Neuronal stem cell (in vitro differentiated cells): ENCODE results near the gene CDRT15L2.
"Not testable (repeated sequence)": the region's sequence is repeated elsewhere in the genome, so short reads cannot be mapped to it uniquely, and the experiment has no call there.

Source experiments
- DNase-seq: peaks from one replicate; pipeline ENCODE4 v3.0.0-alpha.2; 2013; ENCODE audit warnings: low spot score
- H2AFZ ChIP-seq: one replicate; pipeline ENCODE4 v1.6.1; 2013; ENCODE audit warnings: mild to moderate bottlenecking, low read length, inconsistent platforms
- H2AK5ac ChIP-seq: 2 replicates; pipeline ENCODE4 v1.6.1; 2013; ENCODE audit warnings: low read depth, mild to moderate bottlenecking, inconsistent platforms, low read length, moderate library complexity, mixed read lengths
- H2BK120ac ChIP-seq: 2 replicates; pipeline ENCODE4 v1.6.1; 2013; ENCODE audit warnings: low read depth, mild to moderate bottlenecking, inconsistent platforms, low read length, moderate library complexity, mixed read lengths
- H2BK12ac ChIP-seq: one replicate; pipeline ENCODE4 v1.6.1; 2013; ENCODE audit warnings: low read length, inconsistent platforms
- H2BK15ac ChIP-seq: 2 replicates; pipeline ENCODE4 v1.6.1; 2013; ENCODE audit warnings: mild to moderate bottlenecking, low read length, inconsistent platforms, mixed read lengths
- H2BK5ac ChIP-seq: one replicate; pipeline ENCODE4 v1.6.1; 2013; ENCODE audit warnings: inconsistent platforms, mild to moderate bottlenecking, low read length, moderate library complexity
- H3K14ac ChIP-seq: one replicate; pipeline ENCODE4 v1.6.1; 2013; ENCODE audit warnings: low read length, inconsistent platforms
- H3K18ac ChIP-seq: 2 replicates; pipeline ENCODE4 v1.6.1; 2013; ENCODE audit warnings: low read length, inconsistent platforms
- H3K23ac ChIP-seq: 2 replicates; pipeline ENCODE4 v1.6.1; 2013; ENCODE audit warnings: low read depth, mild to moderate bottlenecking, mixed read lengths, low read length, inconsistent platforms; ENCODE audit not compliant: poor library complexity
- H3K27ac ChIP-seq: replicated peaks from 3 replicates; pipeline ENCODE4 v1.5.1; 2013; ENCODE audit warnings: low read length, inconsistent platforms
- H3K27me3 ChIP-seq, 3 experiments: 2 replicates each; pipeline ENCODE4 v1.6.1; 2013; ENCODE audit warnings: low read length in 3 of 3, mild to moderate bottlenecking in 2 of 3, inconsistent platforms in 1 of 3, low read depth in 1 of 3, mixed read lengths in 1 of 3, moderate library complexity in 1 of 3; ENCODE audit not compliant: control insufficient read depth in 3 of 3, insufficient read depth in 3 of 3
- H3K36me3 ChIP-seq, 2 donors: replicated peaks in 1 of 2; 2 replicates each; pipeline ENCODE4 v1.6.1; 2013; ENCODE audit warnings: low read length in 2 of 2; ENCODE audit not compliant: control insufficient read depth in 2 of 2, insufficient read depth in 2 of 2
- H3K4ac ChIP-seq: 2 replicates; pipeline ENCODE4 v1.6.1; 2013; ENCODE audit warnings: inconsistent platforms, mild to moderate bottlenecking, low read length, moderate library complexity
- H3K4me1 ChIP-seq, 2 donors: 1 replicate in 1 of 2; 2 replicates in 1 of 2; pipeline ENCODE4 v1.6.1; 2013; ENCODE audit warnings: low read length in 2 of 2, low read depth in 1 of 2; ENCODE audit not compliant: control insufficient read depth in 2 of 2, insufficient read depth in 1 of 2
- H3K4me2 ChIP-seq: one replicate; pipeline ENCODE4 v1.6.1; 2013; ENCODE audit warnings: mild to moderate bottlenecking, low read length, inconsistent platforms; ENCODE audit not compliant: insufficient read depth, poor library complexity, severe bottlenecking
- H3K4me3 ChIP-seq, 2 donors: 2 replicates each; pipeline ENCODE4 v1.5.1; 2013; ENCODE audit warnings: low read length in 2 of 2, mild to moderate bottlenecking in 2 of 2, inconsistent platforms in 1 of 2, moderate library complexity in 1 of 2
- H3K79me1 ChIP-seq: one replicate; pipeline ENCODE4 v1.6.1; 2013; ENCODE audit warnings: low read depth, mild to moderate bottlenecking, inconsistent platforms, low read length, moderate library complexity
- H3K9ac ChIP-seq: one replicate; pipeline ENCODE4 v1.6.1; 2013; ENCODE audit warnings: mild to moderate bottlenecking, low read depth, low read length, inconsistent platforms; ENCODE audit not compliant: poor library complexity
- H3K9me3 ChIP-seq, 2 donors: replicated peaks in 1 of 2; 2 replicates each; pipeline versions ENCODE3 to v1.6.1; 2013; ENCODE audit warnings: low read length in 2 of 2, mild to moderate bottlenecking in 2 of 2, inconsistent platforms in 1 of 2, low read depth in 1 of 2, mixed read lengths in 1 of 2, moderate library complexity in 1 of 2; ENCODE audit not compliant: control insufficient read depth in 2 of 2, insufficient read depth in 1 of 2
- H4K8ac ChIP-seq: one replicate; pipeline ENCODE4 v1.6.1; 2013; ENCODE audit warnings: low read depth, mild to moderate bottlenecking, inconsistent platforms, low read length, moderate library complexity
- H4K91ac ChIP-seq: one replicate; pipeline ENCODE4 v1.6.1; 2013; ENCODE audit warnings: low read length, low read depth, mild to moderate bottlenecking, inconsistent platforms; ENCODE audit not compliant: poor library complexity
- WGBS, 2 donors: extraction: QIAGEN DNeasy Blood & Tissue Kit; methylation state at CpG; one replicate each; pipeline ENCODE4 v1.1.7; 2013; ENCODE audit warnings: missing lambda C conversion rate in 2 of 2, mixed read lengths in 1 of 2; ENCODE audit not compliant: insufficient read length in 2 of 2, insufficient replicate concordance in 1 of 2; ENCODE audit errors: extremely low coverage in 2 of 2; 5-methylcytosine and 5-hydroxymethylcytosine counted together

Gene CDRT15L2

DNA sequence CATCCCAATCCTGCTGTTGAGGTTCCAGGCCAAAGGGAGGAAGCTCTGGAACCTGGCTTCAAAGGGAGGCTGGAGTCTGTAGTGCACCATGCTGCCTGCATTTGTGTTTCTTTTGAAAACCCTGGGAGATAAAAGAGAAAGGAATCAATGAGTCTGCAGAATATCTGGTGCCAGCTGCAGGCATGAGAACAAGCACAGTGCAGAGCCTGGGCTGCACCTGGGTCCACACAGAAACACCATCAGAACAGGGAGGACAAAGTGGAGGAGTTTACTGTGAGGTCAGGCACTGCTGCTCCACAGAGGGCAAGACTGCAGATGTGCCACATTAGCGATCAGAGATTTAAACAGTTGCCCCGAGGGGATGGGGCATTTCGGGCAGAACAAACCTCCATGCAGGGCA, 30.0 kb downstream of the CDRT15L2 start:
- no CpG with 5 or more reads among the region's 3 CpGs for WGBS, 2 donors
- not testable (repeated sequence) for H2AK5ac ChIP-seq, H3K14ac ChIP-seq, H2BK15ac ChIP-seq, H3K4me2 ChIP-seq, H3K4me3 ChIP-seq, DNase-seq, H3K9ac ChIP-seq, H3K18ac ChIP-seq, H4K91ac ChIP-seq, H3K36me3 ChIP-seq, H3K23ac ChIP-seq, H2AFZ ChIP-seq, H2BK120ac ChIP-seq, H4K8ac ChIP-seq, H2BK12ac ChIP-seq, H3K79me1 ChIP-seq, H3K9me3 ChIP-seq, H2BK5ac ChIP-seq, H3K27ac ChIP-seq, H3K27me3 ChIP-seq, H3K4me1 ChIP-seq, H3K4ac ChIP-seq

DNA sequence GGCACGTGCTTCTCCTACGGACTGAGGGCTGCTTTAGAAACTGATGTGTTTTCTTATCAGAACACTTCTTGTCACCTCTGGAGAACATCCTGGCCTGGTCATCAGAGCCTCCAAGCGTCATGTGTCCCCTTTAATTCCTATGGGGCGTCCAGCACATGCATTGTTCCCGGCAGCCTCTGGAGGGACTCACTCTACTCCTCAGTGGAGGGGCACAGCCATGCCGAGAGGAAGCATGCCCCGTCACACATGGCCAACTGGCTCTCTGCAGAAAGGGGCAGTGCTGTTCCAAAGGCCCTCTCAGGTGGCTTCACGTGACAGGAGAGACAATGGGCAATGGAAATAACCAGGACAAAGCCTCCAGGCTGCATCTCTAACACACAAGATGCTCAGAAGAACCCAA, 31.8 kb downstream of the CDRT15L2 start:
- H3K4ac ChIP-seq = no peak overlapping the region
- H2AFZ ChIP-seq = no peak overlapping the region
- no peaks in the 10 kb centered on the region for H3K36me3 ChIP-seq
- WGBS, 2 donors = no CpG with 5 or more reads among the region's 8 CpGs
- no peak overlapping the region for H3K4me2 ChIP-seq
- DNase-seq = no peak
- peaks cover 0 to 2% of the 10 kb centered on the region in 2 donors for H3K9me3 ChIP-seq
- H2BK15ac ChIP-seq = no peak overlapping the region
- no peaks in the 10 kb centered on the region for H3K79me1 ChIP-seq
- peaks cover 0 to 4% of the 10 kb centered on the region in 2 donors for H3K4me1 ChIP-seq
- H2BK5ac ChIP-seq = no peak overlapping the region
- no peak overlapping the region for H2BK120ac ChIP-seq
- H3K27me3 ChIP-seq = no peaks in the 10 kb centered on the region
- H3K27ac ChIP-seq = no peak overlapping the region
- no peak overlapping the region for H2BK12ac ChIP-seq
- no peak overlapping the region for H3K9ac ChIP-seq
- H3K18ac ChIP-seq = no peak overlapping the region
- no peak overlapping the region for H2AK5ac ChIP-seq
- no peak overlapping the region for H3K23ac ChIP-seq
- no peak overlapping the region for H4K91ac ChIP-seq
- no peak overlapping the region for H4K8ac ChIP-seq
- H3K14ac ChIP-seq = no peak overlapping the region
- H3K4me3 ChIP-seq = no peak overlapping the region

DNA sequence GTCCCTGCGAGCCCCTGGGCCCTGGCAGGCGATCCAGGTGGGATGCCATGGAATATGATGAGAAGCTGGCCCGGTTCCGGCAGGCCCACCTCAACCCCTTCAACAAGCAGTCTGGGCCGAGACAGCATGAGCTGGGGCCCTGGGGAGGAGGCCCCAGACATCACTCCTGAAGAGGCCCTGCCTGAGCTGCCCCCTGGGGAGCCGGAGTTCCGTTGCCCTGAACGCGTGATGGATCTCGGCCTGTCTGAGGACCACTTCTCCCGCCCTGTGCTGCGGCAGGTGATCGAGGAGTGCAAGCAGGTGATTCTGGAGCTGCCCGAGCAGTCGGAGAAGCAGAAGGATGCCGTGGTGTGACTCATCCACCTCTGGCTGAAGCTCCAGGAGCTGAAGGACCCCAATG, 33.1 kb downstream of the CDRT15L2 start:
- H3K4me2 ChIP-seq = no peak overlapping the region
- H2AK5ac ChIP-seq = peak overlapping the region; percentile 70
- no peaks in the 10 kb centered on the region for H3K36me3 ChIP-seq
- H3K14ac ChIP-seq = peak overlapping the region; percentile 38
- H3K4me1 ChIP-seq = peaks cover 0 to 4% of the 10 kb centered on the region in 2 donors
- no peaks in the 10 kb centered on the region for H3K27me3 ChIP-seq
- H2BK12ac ChIP-seq = no peak overlapping the region
- H4K91ac ChIP-seq = peak overlapping the region; percentile 92
- no peak overlapping the region for H4K8ac ChIP-seq
- peaks cover 0 to 2% of the 10 kb centered on the region in 2 donors for H3K9me3 ChIP-seq
- no peak overlapping the region for H2BK5ac ChIP-seq
- H2AFZ ChIP-seq = no peak overlapping the region
- no peak overlapping the region for H2BK120ac ChIP-seq
- no CpG with 5 or more reads among the region's 16 CpGs for WGBS, 2 donors
- no peaks in the 10 kb centered on the region for H3K79me1 ChIP-seq
- no peak overlapping the region for H2BK15ac ChIP-seq
- peak overlapping the region; percentile 17 for H3K18ac ChIP-seq
- H3K23ac ChIP-seq = no peak overlapping the region
- H3K27ac ChIP-seq = no peak overlapping the region
- H3K4me3 ChIP-seq = no peak overlapping the region
- no peak overlapping the region for H3K9ac ChIP-seq
- DNase-seq = no peak
- H3K4ac ChIP-seq = no peak overlapping the region

DNA sequence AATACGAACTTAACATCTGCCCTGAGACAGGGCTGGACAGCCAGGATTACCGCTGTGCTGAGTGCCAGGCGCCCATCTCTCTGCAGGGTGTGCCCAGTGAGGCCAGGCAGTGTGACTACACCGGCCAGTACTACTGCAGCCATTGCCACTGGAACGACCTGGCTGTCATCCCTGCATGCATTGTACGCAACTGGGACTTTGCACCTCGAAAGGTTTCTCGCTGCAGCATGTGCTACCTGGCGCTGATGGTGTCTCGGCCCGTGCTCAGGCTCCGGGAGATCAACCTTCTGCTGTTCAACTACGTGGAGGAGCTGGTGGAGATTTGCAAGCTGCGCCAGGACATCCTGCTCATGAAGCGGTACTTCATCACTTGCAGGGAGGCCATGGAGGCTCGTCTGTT, 33.7 kb downstream of the CDRT15L2 start:
- DNase-seq = no peak
- Histone ChIP-seq H3K4me2 (no peak overlapping the region), H3K4me3 (no peak overlapping the region), H3K9me3 (peaks cover 0 to 2% of the 10 kb centered on the region in 2 donors), H3K9ac (no peak overlapping the region), H2AFZ (no peak overlapping the region), H2AK5ac (peak overlapping the region; percentile 28), H2BK120ac (no peak overlapping the region), H3K36me3 (no peaks in the 10 kb centered on the region), H4K91ac (no peak overlapping the region), H2BK5ac (no peak overlapping the region), H3K18ac (peak overlapping the region; percentile 35), H3K79me1 (no peaks in the 10 kb centered on the region), H4K8ac (no peak overlapping the region), H3K14ac (peak overlapping the region; percentile 97), H3K27ac (no peak overlapping the region), H3K27me3 (no peaks in the 10 kb centered on the region), H3K4ac (no peak overlapping the region), H2BK12ac (no peak overlapping the region), H3K23ac (no peak overlapping the region), H3K4me1 (peaks cover 0 to 4% of the 10 kb centered on the region in 2 donors), H2BK15ac (no peak overlapping the region)
- WGBS, 2 donors = no CpG with 5 or more reads among the region's 16 CpGs
